ENCODE results near the gene SVIP. TPM values are rescaled to one million over a fixed set of nuclear protein-coding genes. Genes with fewer than 3 reads are reported as not detected.

Gene SVIP
- total RNA-seq, 3 donors from 2014 or later (not counting 1 experiment from before 2014, with no cell fraction given) = 14.9 to 19.2 (median 17.5) TPM

DNA sequence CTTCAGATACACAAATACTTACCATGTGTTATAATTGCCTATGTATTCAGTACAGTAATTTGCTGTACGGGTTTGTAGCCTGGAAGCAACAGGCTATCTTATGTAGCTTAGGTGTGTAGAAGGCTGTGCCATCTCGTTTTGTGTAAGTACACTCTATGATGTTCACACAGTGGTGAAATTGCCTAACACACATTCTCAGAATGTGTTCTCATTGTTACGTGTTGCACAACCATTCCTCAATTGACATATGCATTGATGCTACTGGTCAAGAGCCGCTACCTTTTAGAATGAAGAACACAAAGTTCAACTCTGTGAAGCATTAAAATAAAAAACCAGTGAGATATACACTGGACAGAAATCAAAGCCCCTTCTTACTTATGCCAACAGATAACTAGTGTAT, 26.7 kb downstream of the SVIP start:
- Histone ChIP-seq H3K4me3 (ENCODE audit: low read length) (no peak overlapping the region), H3K9me3 (ENCODE audit: control insufficient read depth, insufficient read depth, low read length) (no peaks in the 10 kb centered on the region), H3K4me1 (ENCODE audit: control insufficient read depth, insufficient read depth, low read length) (no peaks in the 10 kb centered on the region), H3K27ac (ENCODE audit: low read length) (no peak overlapping the region), H3K36me3 (ENCODE audit: control insufficient read depth, insufficient read depth, low read length) (no peaks in the 10 kb centered on the region), H3K27me3 (ENCODE audit: control insufficient read depth, insufficient read depth, low read length) (peaks cover 2% of the 10 kb centered on the region)
- Mint-ChIP-seq H3K27me3 (ENCODE audit: low read depth in 2 of 2) (peaks cover 2 to 18% of the 10 kb centered on the region in 2 donors), H3K4me1 (no peaks in the 10 kb centered on the region), H3K27ac (no peak overlapping the region), H3K36me3 (no peaks in the 10 kb centered on the region), H3K9me3 (no peaks in the 10 kb centered on the region), H3K4me3 (no peak overlapping the region)
- ATAC-seq (no peak), DNase-seq (no peak)
- intact Hi-C loops (cut with micrococcal nuclease) = no loop called here
- WGBS (ENCODE audit: insufficient coverage) = 89% methylated on average over 4 of the region's 4 CpGs
- no peak for TF ChIP-seq CTCF (IDR thresholded peaks at IDR 0.05)

DNA sequence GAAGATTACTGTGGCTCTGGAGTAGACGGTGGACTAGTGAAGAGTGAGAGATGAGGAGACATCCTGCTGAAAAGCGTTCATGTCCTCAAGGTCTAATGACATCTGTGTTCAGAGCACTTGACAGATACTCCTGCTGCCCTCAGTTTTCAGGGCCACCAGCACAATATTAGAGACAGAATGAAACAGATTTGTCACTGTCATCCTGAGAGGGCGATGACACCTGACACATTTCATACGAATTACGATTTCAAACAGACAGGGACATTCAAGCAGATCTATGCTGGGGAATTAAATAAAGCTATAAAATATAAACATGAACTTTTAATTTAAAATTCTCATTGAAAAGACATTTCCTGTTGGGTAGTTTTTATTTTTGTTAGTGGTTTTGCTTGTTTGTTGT, 29.1 kb downstream of the SVIP start:
- no peaks in the 10 kb centered on the region for H3K36me3 ChIP-seq (ENCODE audit: control insufficient read depth, insufficient read depth, low read length)
- H3K36me3 Mint-ChIP-seq = no peaks in the 10 kb centered on the region
- DNase-seq (no peak), ATAC-seq (no peak)
- H3K9me3 Mint-ChIP-seq = no peaks in the 10 kb centered on the region
- WGBS (ENCODE audit: insufficient coverage) = 93% methylated on average over 5 of the region's 5 CpGs
- H3K4me1 ChIP-seq (ENCODE audit: control insufficient read depth, insufficient read depth, low read length) = no peaks in the 10 kb centered on the region
- TF ChIP-seq CTCF (IDR thresholded peaks at IDR 0.05) = no peak
- H3K27ac ChIP-seq (ENCODE audit: low read length) = no peak overlapping the region
- H3K27me3 ChIP-seq (ENCODE audit: control insufficient read depth, insufficient read depth, low read length) = peaks cover 5% of the 10 kb centered on the region
- peaks cover 4 to 18% of the 10 kb centered on the region in 2 donors for H3K27me3 Mint-ChIP-seq (ENCODE audit: low read depth in 2 of 2)
- no peak overlapping the region for H3K27ac Mint-ChIP-seq
- intact Hi-C loops (cut with micrococcal nuclease) = no loop called here
- H3K4me3 Mint-ChIP-seq = no peak overlapping the region
- H3K4me3 ChIP-seq (ENCODE audit: low read length) = no peak overlapping the region
- no peaks in the 10 kb centered on the region for H3K4me1 Mint-ChIP-seq
- H3K9me3 ChIP-seq (ENCODE audit: control insufficient read depth, insufficient read depth, low read length) = no peaks in the 10 kb centered on the region

GRCh38 chr11:22798901-22799300, 30.7 kb downstream of the SVIP start:
- Mint-ChIP-seq H3K4me3 (no peak overlapping the region), H3K36me3 (no peaks in the 10 kb centered on the region), H3K27me3 (ENCODE audit: low read depth in 2 of 2) (peaks cover 5 to 27% of the 10 kb centered on the region in 2 donors), H3K27ac (no peak overlapping the region), H3K9me3 (no peaks in the 10 kb centered on the region), H3K4me1 (no peaks in the 10 kb centered on the region)
- H3K27ac ChIP-seq (ENCODE audit: low read length) = no peak overlapping the region
- 88% methylated on average over 1 of the region's 1 CpG for WGBS (ENCODE audit: insufficient coverage)
- H3K9me3 ChIP-seq (ENCODE audit: control insufficient read depth, insufficient read depth, low read length) = no peaks in the 10 kb centered on the region
- H3K27me3 ChIP-seq (ENCODE audit: control insufficient read depth, insufficient read depth, low read length) = peaks cover 5% of the 10 kb centered on the region
- TF ChIP-seq CTCF (IDR thresholded peaks at IDR 0.05) = no peak
- DNase-seq (no peak), ATAC-seq (no peak)
- H3K4me1 ChIP-seq (ENCODE audit: control insufficient read depth, insufficient read depth, low read length) = no peaks in the 10 kb centered on the region
- H3K36me3 ChIP-seq (ENCODE audit: control insufficient read depth, insufficient read depth, low read length) = no peaks in the 10 kb centered on the region
- intact Hi-C loops (cut with micrococcal nuclease) = no loop called here
- H3K4me3 ChIP-seq (ENCODE audit: low read length) = no peak overlapping the region

DNA sequence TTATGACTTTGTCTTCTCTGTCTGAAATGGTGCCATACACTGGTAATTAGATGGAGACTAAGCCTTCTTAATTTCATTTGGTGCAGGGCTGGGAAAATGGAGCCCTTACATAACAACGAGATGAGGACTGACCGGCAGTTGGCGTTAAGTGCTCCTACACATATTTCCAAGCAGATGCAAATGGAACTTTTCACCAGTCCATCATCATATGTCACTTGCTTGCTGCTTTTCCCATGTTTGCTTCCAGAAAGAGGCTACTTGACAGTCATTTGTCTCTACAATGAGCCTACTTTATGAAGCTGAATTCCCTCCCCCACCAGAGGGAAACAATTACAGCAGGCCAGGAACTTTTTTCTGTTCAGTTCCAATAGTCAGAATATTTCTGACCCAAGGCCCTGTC, 32.6 kb downstream of the SVIP start:
- 98% methylated on average over 3 of the region's 3 CpGs for WGBS (ENCODE audit: insufficient coverage)
- ATAC-seq (no peak), DNase-seq (no peak)
- Histone ChIP-seq H3K27ac (ENCODE audit: low read length) (no peak overlapping the region), H3K9me3 (ENCODE audit: control insufficient read depth, insufficient read depth, low read length) (no peaks in the 10 kb centered on the region), H3K4me3 (ENCODE audit: low read length) (no peak overlapping the region), H3K4me1 (ENCODE audit: control insufficient read depth, insufficient read depth, low read length) (no peaks in the 10 kb centered on the region), H3K36me3 (ENCODE audit: control insufficient read depth, insufficient read depth, low read length) (no peaks in the 10 kb centered on the region), H3K27me3 (ENCODE audit: control insufficient read depth, insufficient read depth, low read length) (peaks cover 5% of the 10 kb centered on the region)
- Mint-ChIP-seq H3K4me1 (no peaks in the 10 kb centered on the region), H3K27ac (no peak overlapping the region), H3K27me3 (ENCODE audit: low read depth in 2 of 2) (peaks cover 5 to 27% of the 10 kb centered on the region in 2 donors), H3K9me3 (no peaks in the 10 kb centered on the region), H3K4me3 (no peak overlapping the region), H3K36me3 (no peaks in the 10 kb centered on the region)
- intact Hi-C loops (cut with micrococcal nuclease) = no loop called here
- TF ChIP-seq CTCF (IDR thresholded peaks at IDR 0.05) = no peak

Measured in natural killer cell (primary cell).